Stimulated activated CD4-positive, alpha-beta T cell treated with anti-CD3 and anti-CD28 coated beads, Interleukin-2, amount 100 ng/mL, for 48 hours (primary cell): ENCODE results near the gene NEDD9.

Experiments used
- DNase-seq, 2 donors: peaks; one replicate each; pipeline ENCODE4 v3.0.0-alpha.2; 2020

The NEDD9 gene

DNA sequence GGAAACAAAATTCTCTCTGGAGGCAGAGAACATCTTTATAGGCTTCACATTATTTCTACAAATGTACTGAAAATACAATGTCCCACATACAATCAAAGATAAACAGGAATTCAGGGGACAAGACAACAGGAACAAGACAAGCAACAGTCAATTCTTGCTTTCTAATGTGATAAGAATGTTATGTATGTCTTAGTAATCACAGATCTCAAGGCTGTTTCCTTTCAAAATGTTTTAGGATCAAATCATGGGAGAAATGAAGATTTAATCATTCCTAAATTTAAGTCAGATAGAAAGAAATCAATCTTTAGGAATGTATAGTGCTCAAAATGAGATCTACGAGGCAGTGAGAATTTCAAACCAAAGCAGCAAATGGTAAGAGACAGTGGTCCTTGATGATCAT is 32.1 kb downstream of the NEDD9 start:
- no peak for DNase-seq

- no peak for DNase-seq
Observed at GRCh38 chr6:11198663-11199603, 33.5 kb downstream of the NEDD9 start.

DNA sequence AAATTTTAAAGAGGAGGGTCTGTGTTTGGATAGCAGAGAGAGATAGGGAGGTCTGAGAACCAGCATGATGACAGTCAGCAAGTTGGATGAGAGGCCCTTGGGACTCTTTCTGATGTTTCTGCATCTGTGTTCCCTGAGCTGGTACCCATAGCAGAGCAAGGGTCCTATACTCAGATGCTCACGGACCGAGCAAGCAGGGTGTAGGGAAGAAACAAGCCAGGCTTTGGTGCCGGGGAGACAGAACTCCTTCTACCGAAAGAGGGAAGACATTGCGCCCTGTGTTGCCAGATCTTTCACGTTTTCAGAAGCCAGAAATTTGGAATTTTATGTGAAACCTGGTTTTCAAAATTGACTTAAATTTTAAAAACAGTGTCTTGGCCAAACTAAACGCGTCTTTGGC is 34.6 kb downstream of the NEDD9 start:
- no peak for DNase-seq

DNA sequence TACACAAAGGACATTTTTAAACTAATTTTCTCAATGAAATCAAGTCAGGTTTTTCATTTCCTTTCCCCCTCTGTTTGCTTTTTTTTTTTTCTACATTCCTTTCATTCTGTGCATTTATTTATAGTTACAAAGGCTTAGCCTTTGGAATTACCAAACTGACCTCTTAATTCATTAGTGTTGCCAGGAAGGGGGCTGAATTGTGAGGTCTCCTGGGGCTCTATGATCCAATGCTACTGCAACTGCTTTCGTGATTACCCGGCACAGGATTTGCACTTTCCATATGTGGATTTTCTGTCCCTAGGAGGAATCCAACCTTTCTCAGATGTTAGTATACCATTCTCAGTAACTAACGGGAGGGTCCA is 35.3 kb downstream of the NEDD9 start:
- no peak for DNase-seq

GRCh38 chr6:11196511-11197174 is 35.8 kb downstream of the NEDD9 start:
- DNase-seq = no peak

DNA sequence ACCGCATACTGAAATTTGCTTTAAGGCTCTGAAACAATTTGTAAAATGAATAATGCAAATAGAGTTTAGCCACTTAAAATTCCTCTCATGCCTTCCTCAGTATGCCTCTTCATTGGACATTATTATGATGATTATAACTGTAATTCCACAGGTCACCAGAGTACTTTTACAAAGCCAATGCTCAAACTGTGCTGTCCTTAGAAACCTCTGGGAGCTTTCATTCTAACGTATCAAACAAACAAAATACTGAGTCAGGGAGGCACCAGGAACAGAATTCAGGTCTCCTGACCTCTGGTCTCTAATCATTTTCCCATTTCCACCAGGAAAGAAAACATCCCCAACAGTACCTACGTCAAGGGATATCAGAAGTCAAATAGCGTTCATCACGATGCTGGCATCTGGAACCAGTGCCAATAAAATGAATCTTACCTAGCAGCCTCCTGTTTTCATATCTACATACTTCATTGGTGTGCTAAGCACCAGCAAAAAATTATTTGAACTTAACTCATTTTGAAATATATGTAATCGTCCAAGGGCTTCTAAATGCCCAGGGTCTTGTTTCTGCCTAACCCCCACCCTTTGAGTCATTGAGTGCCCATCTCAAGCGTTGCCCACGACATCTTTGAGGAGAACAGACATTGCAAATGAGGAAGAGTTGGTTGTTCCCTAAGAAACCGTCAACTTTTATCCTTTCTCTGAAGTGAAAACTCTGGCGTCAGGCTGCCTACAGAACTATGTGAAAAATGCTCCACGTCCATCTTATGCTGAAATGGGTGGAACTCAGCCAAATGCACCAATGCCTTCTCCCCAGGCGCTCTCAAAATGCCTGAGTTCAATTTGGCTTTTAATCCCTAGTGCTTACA is 37.9 kb downstream of the NEDD9 start:
- DNase-seq = no peak

DNA sequence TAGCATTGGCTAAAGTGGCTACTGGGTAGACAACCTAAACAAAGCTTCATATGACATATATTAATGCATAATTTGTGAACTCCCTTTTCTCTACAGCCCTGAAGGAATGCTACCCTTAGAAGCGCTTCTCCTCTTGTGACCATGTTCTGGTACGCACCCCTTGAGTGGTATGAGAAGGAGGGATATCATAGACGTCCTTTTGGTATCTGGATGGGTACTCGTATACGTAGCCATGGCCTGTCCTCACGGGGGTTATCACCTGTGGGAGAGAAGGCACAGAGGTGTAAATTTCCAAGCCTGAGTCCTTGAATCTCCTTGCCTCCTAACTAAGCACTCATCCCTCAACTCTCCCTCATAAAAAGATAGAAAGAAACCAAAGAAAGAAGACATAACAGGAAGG is 39.0 kb downstream of the NEDD9 start:
- no peak for DNase-seq

GRCh38 chr6:11192167-11192566 is 40.3 kb downstream of the NEDD9 start:
- DNase-seq = no peak

DNA sequence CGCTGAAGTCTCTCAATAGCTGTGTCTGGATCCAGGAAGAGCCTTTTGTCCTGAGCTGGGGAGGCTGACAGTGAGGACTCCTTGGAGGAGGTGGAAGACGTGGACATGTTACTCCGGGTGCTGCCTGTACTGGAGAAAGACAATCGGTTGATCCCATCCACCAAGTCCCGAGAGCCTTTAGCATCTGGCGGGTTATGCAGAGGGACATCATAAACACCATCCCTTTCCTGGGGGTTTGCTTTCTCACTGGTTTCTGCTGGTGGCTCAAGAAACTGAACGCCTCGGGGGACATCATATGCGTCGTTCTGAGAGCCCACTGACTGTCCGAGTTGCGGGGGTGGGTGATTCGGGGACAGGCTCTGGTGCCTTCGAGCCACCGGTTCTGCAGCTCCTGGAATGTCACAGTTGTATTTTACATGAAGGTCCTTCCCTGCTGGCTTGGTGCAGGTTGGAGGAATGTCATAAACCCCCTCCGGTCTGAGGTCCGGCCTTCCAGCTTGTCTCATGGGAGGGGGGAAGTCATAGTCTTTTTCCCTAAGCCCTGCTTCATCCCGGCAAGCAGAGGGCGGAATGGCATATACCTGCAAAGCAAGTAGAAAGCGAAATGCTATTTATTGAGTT is 41.7 kb downstream of the NEDD9 start:
- no peak for DNase-seq

DNA sequence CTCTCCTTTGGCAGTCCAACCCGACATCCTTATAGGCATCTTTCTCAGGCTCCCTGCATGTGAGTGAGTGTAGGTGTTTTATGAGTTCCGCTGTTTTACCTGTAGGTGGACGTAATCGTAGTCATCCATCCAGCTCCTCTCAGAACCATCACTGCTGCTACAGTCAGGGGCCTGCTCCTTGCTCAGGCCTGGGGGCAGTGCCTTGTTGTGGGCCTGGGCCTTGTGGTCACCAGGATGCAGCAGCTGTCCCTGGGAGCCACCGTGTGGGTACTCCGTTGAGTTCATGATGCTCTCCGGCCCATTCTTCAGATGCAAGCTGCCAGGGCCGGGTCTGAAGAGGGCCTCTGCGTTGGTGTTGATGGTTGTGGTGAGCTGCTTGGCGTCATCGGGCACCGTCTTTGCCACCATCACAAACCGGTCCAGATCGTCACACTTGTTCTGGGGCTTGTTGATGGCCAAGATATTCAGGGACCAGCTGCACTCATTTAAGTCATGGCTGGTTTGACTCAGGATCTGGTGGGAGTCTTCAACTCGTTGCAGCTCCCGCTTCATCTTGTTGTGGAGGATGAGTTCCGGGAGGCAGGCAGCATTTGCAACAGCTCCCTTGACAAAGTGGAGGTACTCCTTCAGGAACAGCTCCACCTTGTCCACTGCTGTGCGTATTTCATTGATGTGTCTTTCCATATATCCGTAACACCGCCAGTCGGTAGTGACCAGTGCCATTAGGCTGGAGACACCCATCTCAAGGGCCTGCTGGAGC is 42.4 kb downstream of the NEDD9 start:
- DNase-seq = no peak

DNA sequence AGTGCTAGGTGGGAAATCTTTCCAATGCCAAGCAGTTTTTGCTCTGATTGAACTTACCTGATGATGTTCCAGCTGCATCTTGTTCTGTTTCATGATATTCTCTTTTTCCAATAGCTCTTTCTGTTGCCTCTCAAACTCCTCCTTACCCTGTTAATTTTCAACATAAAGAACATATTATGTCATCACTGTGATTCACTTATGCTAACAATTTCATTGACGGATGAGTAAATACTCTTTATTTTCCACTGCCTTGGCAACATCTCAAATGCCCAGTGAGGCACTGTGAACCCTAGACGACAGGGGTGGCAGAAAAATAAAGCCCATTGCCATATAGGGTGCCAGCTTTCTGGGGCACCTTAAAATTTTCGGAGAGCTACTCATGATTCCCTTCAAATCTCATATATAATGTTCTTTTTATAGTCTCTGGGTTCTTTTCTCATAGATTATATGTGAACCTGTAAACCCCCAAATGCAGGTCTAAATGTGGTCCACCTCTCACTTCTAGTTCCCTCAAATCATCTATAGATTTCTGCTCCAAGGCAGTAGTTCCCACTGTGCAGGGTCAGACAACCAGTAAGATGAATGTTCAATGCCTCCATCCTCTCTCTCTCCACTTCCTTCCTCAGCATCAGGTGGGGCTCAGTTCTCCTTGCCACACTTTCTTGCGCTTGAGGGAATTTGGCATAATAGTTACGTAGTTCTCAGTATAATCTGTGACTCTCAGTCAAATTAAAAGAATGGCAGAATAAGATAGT is 44.1 kb downstream of the NEDD9 start:
- DNase-seq = no peak

- no peak for DNase-seq
Observed at GRCh38 chr6:11187301-11187700, 45.2 kb downstream of the NEDD9 start.

DNA sequence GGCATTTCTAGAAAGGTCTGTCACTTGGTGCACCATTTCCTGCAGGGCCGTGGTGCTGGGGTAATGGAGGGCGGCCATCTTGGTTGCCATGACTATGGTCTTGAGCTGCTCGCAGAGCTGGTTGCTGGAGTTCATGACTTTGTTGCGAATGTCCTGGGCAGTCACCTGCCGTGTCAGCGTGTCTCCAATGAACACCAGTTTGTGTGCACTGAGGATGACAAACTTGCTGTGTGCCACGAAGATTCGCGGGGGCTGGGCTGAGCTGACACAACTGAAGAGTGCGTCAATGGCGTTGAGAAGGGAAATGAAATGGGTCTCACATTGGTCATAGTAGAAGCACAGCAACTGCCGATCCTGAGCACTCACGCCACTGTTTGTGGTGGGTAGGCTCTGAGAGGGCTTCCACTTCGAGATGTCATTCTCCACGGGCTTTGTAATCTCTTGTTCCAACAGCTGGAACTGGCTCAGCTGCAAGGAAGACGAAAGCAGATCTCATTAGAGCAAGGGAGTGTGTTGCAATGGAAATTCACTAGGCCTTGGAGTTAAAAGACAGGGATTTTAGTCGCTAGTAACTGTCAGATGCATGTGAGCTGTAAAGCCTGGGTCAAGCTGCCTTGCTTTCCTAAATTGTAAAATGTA is 47.1 kb downstream of the NEDD9 start:
- DNase-seq = no peak

- DNase-seq = no peak
Observed at GRCh38 chr6:11183761-11184362, 48.6 kb downstream of the NEDD9 start.

DNA sequence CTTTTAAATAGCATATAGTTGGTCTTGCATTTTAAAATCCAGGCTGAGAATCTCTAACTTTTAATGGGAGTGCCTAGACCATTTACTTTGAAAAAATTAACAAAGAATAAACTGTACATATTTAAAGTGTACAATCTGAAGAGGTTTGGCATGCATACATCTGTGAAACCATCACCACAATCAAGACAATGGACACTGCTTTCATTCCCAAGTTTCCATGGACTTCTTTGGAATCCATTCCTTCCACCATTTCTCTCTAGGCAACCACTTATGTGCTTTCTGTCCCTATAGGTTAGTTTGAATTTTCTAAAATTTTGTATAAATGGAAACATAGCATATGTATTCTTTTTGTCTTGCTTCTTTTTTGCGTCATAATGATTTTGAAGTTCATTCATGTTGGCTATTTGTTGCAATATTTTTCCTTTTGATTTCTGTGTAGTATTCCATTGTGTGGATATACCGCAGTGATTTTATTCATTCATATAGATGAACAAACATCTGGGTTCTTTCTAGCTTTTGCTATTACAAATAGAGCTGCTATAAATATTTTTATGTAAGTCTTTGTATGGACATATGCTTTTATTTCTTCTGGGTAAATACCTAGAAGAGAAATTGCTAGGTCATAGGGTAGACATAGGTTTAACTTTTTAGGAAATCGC is 50.9 kb downstream of the NEDD9 start:
- no peak for DNase-seq

DNA sequence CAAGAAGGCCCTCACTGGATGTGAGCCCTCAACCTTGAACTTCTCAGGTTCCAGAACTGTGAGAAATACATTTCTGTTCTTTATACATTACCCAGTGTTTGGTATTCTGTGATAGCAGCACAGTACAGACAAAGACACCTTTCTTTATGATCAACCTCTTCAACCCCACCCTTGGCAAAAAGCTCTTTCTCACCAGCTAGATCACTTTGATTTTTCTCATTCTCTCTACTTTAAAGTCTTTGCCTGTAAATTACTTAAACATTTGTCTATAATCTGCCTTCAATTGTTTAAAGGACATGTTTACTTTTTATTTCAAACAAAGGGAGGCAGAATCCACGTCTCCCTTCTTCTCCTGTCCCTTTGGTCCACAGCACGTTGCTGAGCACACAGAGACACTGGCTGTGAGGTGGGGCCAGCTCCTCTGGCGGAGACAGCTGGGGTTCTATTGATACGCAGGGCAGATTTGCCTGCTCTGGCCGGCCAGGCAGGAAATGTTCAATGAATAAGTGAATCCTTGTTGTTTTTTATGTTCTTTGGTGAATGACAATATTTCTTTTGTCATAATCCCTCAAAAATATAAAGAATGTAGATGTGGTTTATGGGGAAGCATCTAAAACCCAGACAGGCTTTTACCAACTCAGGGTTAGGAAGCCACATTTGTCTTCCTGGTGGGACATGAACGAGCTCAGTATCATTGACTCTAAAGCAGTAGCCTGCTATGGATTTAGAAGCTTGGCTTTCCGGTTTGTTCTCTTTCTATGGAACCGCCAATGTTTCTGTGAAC is 52.9 kb downstream of the NEDD9 start:
- no peak for DNase-seq

DNA sequence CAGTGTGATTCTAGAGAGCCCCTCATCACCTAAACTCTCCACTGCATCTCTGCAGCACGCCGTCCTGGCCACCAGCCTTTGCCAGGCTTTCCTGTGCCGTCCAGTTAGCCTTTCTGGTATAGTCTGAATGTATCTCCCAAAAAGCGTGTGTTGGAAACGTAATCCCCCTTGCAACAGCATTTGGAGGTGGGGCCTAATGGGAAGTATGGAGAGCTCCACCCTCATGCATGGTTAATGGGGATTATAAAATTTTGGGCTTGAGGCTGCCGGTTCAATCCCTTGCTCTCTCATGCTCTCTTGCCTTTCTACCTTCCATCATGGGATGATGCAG is 53.4 kb downstream of the NEDD9 start:
- DNase-seq = no peak

DNA sequence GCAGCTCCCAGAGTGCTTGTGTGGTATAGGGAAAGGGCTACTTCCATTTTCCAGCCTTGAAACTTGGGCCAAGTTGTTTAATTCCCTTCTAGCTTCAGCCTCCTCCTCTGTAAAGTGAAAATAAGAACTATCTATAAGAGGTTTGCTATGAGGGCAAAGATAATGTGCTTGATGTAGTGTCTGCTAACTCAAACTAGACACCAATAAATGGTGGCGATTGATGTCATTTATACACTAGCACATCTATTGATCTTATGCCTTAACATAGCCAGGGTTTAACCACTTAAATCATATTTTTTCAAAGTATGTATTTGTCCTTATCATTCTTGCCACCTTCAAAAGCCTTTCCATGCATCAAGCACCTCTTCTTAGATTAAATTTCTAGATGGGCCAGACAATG is 55.2 kb downstream of the NEDD9 start:
- no peak for DNase-seq

DNA sequence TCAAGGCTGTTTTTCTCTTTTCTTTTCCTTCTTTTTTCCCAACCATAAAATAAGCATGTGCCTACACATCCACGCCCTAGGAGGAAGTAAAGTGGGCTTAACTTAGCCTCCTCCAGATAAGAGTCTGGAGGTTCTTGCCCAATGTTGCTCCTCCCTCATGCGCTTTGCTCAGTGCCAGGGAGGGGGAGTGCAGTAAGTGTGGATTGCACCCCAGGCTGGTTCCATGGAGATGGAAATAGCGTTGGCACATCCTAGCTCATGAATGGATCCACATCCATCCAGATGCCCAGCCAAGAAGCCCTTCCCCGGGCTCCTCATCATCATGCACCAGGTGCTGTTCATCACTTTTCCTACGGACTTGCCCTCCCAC is 58.2 kb downstream of the NEDD9 start:
- no peak for DNase-seq
